ENCODE results near the gene PTRH1.

Gene PTRH1

GRCh38 chr9:127692071-127692470, 23.4 kb downstream of the PTRH1 start:
- TF ChIP-seq ZFX (IDR thresholded peaks at IDR 0.05; ENCODE audit: borderline replicate concordance) (no peak), CTCF (IDR thresholded peaks at IDR 0.05) (no peak)
- no peak overlapping the region for H3K27ac ChIP-seq

GRCh38 chr9:127690735-127691134, 24.7 kb downstream of the PTRH1 start:
- H3K27ac ChIP-seq = no peak overlapping the region
- TF ChIP-seq ZFX (IDR thresholded peaks at IDR 0.05; ENCODE audit: borderline replicate concordance) (no peak), CTCF (IDR thresholded peaks at IDR 0.05) (no peak)

GRCh38 chr9:127689329-127690000, 26.0 kb downstream of the PTRH1 start:
- H3K27ac ChIP-seq = no peak overlapping the region
- TF ChIP-seq ZFX (IDR thresholded peaks at IDR 0.05; ENCODE audit: borderline replicate concordance) = no peak
- no peak for TF ChIP-seq CTCF (IDR thresholded peaks at IDR 0.05)

GRCh38 chr9:127686461-127687393, 28.7 kb downstream of the PTRH1 start:
- H3K27ac ChIP-seq = no peak overlapping the region
- TF ChIP-seq CTCF (IDR thresholded peaks at IDR 0.05) (no peak), ZFX (IDR thresholded peaks at IDR 0.05; ENCODE audit: borderline replicate concordance) (no peak)

GRCh38 chr9:127684576-127684975, 30.9 kb downstream of the PTRH1 start:
- no peak for TF ChIP-seq CTCF (IDR thresholded peaks at IDR 0.05)
- no peak for TF ChIP-seq ZFX (IDR thresholded peaks at IDR 0.05; ENCODE audit: borderline replicate concordance)
- no peak overlapping the region for H3K27ac ChIP-seq

GRCh38 chr9:127683723-127684122, 31.7 kb downstream of the PTRH1 start:
- no peak for TF ChIP-seq CTCF (IDR thresholded peaks at IDR 0.05)
- no peak for TF ChIP-seq ZFX (IDR thresholded peaks at IDR 0.05; ENCODE audit: borderline replicate concordance)
- H3K27ac ChIP-seq = no peak overlapping the region
